AG09319 (cell line): Measurements from ENCODE around the gene TK1.

Source experiments
- DNase-seq: peaks from one replicate; pipeline ENCODE4 v3.0.0-alpha.2; 2010; ENCODE audit warnings: low read depth; ENCODE audit errors: extremely low read depth
- TF ChIP-seq, protein P1 (sequence below): IDR thresholded peaks from 2 replicates; pipeline ENCODE4 v1.5.1; 2011; ENCODE audit warnings: low read depth, mild to moderate bottlenecking, inconsistent platforms, low read length, moderate library complexity

The TK1 gene

DNA sequence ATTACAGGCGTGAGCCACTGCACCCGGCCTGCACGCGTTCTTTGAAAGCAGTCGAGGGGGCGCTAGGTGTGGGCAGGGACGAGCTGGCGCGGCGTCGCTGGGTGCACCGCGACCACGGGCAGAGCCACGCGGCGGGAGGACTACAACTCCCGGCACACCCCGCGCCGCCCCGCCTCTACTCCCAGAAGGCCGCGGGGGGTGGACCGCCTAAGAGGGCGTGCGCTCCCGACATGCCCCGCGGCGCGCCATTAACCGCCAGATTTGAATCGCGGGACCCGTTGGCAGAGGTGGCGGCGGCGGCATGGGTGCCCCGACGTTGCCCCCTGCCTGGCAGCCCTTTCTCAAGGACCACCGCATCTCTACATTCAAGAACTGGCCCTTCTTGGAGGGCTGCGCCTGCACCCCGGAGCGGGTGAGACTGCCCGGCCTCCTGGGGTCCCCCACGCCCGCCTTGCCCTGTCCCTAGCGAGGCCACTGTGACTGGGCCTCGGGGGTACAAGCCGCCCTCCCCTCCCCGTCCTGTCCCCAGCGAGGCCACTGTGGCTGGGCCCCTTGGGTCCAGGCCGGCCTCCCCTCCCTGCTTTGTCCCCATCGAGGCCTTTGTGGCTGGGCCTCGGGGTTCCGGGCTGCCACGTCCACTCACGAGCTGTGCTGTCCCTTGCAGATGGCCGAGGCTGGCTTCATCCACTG lies 27.3 kb upstream of the TK1 start, which contains the start of gene BIRC5:
Gene BIRC5, plus strand, starts transcription at position 238 of the 690 bp plus-strand sequence. Its CDS starts 64 bp downstream, at position 302.
- TF ChIP-seq, protein P1, sequence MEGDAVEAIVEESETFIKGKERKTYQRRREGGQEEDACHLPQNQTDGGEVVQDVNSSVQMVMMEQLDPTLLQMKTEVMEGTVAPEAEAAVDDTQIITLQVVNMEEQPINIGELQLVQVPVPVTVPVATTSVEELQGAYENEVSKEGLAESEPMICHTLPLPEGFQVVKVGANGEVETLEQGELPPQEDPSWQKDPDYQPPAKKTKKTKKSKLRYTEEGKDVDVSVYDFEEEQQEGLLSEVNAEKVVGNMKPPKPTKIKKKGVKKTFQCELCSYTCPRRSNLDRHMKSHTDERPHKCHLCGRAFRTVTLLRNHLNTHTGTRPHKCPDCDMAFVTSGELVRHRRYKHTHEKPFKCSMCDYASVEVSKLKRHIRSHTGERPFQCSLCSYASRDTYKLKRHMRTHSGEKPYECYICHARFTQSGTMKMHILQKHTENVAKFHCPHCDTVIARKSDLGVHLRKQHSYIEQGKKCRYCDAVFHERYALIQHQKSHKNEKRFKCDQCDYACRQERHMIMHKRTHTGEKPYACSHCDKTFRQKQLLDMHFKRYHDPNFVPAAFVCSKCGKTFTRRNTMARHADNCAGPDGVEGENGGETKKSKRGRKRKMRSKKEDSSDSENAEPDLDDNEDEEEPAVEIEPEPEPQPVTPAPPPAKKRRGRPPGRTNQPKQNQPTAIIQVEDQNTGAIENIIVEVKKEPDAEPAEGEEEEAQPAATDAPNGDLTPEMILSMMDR, result no peak
- DNase-seq, result peak; percentile 50

GRCh38 chr17:78211032-78211431 lies 24.2 kb upstream of the TK1 start:
- TF ChIP-seq, protein P1, result no peak

DNA sequence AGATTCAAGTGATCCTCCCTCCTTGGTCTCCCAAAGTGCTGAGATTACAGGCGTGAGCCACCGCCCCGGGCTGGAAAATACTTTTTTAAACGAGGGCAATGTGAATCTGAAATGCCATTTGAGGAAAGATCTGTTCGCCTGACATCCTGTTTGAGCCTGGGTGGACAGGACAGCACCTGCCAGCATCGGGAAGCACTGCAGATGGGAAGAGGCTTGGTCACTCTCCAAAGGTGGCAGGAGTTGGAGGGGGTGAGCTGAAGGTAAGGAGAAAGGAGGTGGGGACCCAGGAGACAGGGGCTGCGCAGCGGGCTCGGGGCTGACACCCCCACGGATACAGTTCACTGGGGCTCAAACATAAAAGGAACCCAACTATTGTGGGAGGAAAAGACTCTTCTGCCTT lies 23.3 kb upstream of the TK1 start:
- DNase-seq, result no peak
- TF ChIP-seq, protein P1, result no peak

More at GRCh38 chr17:78211032-78211431, 24.2 kb upstream of the TK1 start:
- no peak for DNase-seq

GRCh38 chr17:78208486-78208885 lies 21.6 kb upstream of the TK1 start:
- TF ChIP-seq, protein P1, result no peak
- DNase-seq, result no peak

DNA sequence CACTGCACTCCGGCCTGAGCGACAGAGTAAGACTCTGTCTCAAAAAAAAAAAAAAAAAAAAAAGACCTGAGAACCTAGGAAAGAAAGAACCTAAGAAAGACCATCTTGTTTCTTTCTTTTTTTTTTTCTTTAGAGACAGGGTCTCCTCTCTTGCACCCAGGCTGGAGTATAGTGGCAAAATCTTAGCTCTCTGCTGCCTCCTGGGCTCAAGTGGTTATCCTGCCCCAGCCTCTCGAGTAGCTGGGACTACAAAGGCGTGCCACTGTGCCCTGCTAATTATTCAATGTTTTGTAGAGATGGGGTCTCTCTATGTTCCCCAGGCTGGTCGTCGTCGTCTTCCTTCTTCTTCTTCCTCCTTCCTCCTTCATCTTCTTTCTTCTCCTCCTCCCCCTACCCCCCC lies 19.4 kb upstream of the TK1 start:
- no peak for DNase-seq
- TF ChIP-seq, protein P1, result no peak

DNA sequence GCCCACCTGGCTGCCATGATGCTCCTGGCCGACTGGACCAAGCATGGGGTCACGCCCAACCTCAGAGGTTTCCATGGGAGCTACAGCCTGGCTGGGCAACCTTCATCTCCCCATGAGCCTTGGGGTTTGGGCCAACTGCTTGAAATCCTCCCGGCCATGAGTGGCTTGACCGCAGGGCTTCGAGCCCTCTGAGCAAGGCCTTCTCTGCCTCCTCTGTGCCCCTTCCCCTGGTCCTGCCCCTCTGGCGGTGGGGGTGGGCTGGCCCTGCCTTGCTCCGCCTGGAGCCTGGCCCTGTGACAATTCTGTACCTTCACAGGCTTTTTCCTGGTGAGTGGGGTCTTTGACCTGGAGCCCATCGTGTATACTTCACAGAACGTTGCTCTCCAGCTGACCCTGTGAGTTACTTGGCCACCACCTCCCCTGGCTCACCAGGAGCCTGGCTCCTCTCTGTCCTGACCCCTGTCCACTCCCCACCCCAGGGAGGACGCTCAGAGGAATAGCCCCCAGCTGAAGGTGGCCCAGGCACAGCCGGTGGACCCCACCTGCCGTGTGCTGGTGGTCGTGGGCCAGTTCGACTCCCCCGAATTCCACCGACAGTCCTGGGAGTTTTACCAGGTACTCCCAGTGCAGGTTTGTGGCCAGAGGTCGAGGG lies 18.4 kb upstream of the TK1 start:
- TF ChIP-seq, protein P1, result no peak
- DNase-seq, result no peak

DNA sequence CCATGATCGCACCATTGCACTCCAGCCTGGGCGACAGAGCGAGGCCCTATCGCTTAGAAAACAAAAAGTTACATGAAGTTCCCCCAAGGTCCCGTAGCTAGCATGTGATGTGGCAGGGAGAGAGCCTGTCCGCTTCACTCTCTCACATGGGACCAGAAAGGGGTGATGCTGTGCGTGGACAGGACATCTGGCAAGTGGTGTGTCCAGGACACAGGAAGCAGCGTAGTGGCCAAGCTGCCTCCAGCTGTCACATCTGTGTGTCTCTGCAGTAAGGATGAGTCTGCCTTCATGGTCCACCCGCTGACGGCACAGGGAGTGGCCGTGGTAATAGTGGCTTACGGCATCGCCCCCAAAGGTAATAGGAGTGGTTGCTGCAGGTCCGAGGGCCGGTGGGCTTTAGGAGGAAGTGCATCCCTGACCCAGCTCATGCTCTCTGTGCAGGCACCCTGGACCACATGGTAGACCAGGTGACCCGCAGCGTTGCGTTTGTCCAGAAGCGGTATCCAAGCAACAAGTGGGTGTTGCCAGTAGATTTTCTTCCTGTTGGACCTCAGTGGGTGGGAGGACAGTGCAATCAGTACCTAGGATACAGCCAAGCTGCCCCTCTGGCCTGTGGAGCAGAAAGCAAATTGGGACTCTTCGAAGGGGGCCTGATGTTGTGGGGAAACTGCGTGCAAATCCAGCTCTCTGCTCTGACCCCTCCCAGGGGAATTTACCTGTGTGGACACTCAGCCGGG lies 17.7 kb upstream of the TK1 start:
- TF ChIP-seq, protein P1, result no peak
- no peak for DNase-seq
